HG03060 (cell line): ENCODE results near the gene SLC25A21.

Experiments
- ATAC-seq: cut with Tn5 transposase; IDR thresholded peaks from one replicate; pipeline ENCODE4 v1.9.1; 2021; ENCODE audit warnings: low read depth, moderate number of reproducible peaks; ENCODE audit not compliant: unreplicated experiment

SLC25A21 gene

GRCh38 chr14:36949371-36949770, 223.0 kb downstream of the SLC25A21 start:
- ATAC-seq, result no peak

GRCh38 chr14:36948157-36948859, 224.1 kb downstream of the SLC25A21 start:
- ATAC-seq, result no peak

- ATAC-seq, result no peak
These were observed 225.0 kb downstream of the SLC25A21 start for GRCh38 chr14:36947362-36947761.

- no peak for ATAC-seq
These were observed 225.5 kb downstream of the SLC25A21 start for GRCh38 chr14:36946872-36947271.

GRCh38 chr14:36944307-36945010, 227.9 kb downstream of the SLC25A21 start:
- ATAC-seq, result no peak

GRCh38 chr14:36942522-36943245, 229.7 kb downstream of the SLC25A21 start:
- no peak for ATAC-seq

GRCh38 chr14:36941783-36942521, 230.5 kb downstream of the SLC25A21 start:
- ATAC-seq, result peak; percentile 55

GRCh38 chr14:36940476-36940875, 231.9 kb downstream of the SLC25A21 start:
- ATAC-seq, result no peak

- no peak for ATAC-seq
These were observed 233.1 kb downstream of the SLC25A21 start for GRCh38 chr14:36939265-36939664.

GRCh38 chr14:36938678-36939077, 233.7 kb downstream of the SLC25A21 start:
- no peak for ATAC-seq

- ATAC-seq, result no peak
These were observed 236.3 kb downstream of the SLC25A21 start for GRCh38 chr14:36935976-36936678.

GRCh38 chr14:36934304-36934703, 238.1 kb downstream of the SLC25A21 start:
- no peak for ATAC-seq

GRCh38 chr14:36931791-36932190, 240.6 kb downstream of the SLC25A21 start:
- no peak for ATAC-seq

- ATAC-seq, result no peak
These were observed 244.0 kb downstream of the SLC25A21 start for GRCh38 chr14:36928432-36928831.

- no peak for ATAC-seq
These were observed 247.3 kb downstream of the SLC25A21 start for GRCh38 chr14:36925094-36925493.

- ATAC-seq, result no peak
These were observed 255.7 kb downstream of the SLC25A21 start for GRCh38 chr14:36916668-36917067.

- ATAC-seq, result no peak
These were observed 257.3 kb downstream of the SLC25A21 start for GRCh38 chr14:36915081-36915480.

- ATAC-seq, result no peak
These were observed 261.8 kb downstream of the SLC25A21 start for GRCh38 chr14:36910578-36910977.

GRCh38 chr14:36905272-36905888, 267.0 kb downstream of the SLC25A21 start:
- ATAC-seq, result no peak

GRCh38 chr14:36901861-36902260, 270.5 kb downstream of the SLC25A21 start:
- ATAC-seq, result no peak
